GM21390 (cell line): ENCODE data around the gene FRMD3.

ENCODE experiments used
- ATAC-seq: cut with Tn5 transposase; IDR thresholded peaks from one replicate; pipeline ENCODE4 v1.9.1; 2021; ENCODE audit not compliant: unreplicated experiment

Gene FRMD3

GRCh38 chr9:83435301-83435700, 102.9 kb downstream of the FRMD3 start:
- no peak for ATAC-seq

- ATAC-seq, result no peak
These were observed 103.9 kb downstream of the FRMD3 start for GRCh38 chr9:83434254-83434653.

GRCh38 chr9:83433846-83434245, 104.4 kb downstream of the FRMD3 start:
- ATAC-seq, result no peak

- ATAC-seq, result no peak
These were observed 105.2 kb downstream of the FRMD3 start for GRCh38 chr9:83432877-83433550.

- ATAC-seq, result no peak
These were observed 106.0 kb downstream of the FRMD3 start for GRCh38 chr9:83432104-83432627.

- ATAC-seq, result no peak
These were observed 106.8 kb downstream of the FRMD3 start for GRCh38 chr9:83431101-83432060.

GRCh38 chr9:83430681-83431080, 107.5 kb downstream of the FRMD3 start:
- no peak for ATAC-seq

- no peak for ATAC-seq
These were observed 109.0 kb downstream of the FRMD3 start for GRCh38 chr9:83429229-83429628.

GRCh38 chr9:83425240-83425639, 113.0 kb downstream of the FRMD3 start:
- ATAC-seq, result no peak

- no peak for ATAC-seq
These were observed 113.4 kb downstream of the FRMD3 start for GRCh38 chr9:83424831-83425230.

- ATAC-seq, result no peak
These were observed 114.1 kb downstream of the FRMD3 start for GRCh38 chr9:83423815-83424707.

- no peak for ATAC-seq
These were observed 115.7 kb downstream of the FRMD3 start for GRCh38 chr9:83422527-83422926.

GRCh38 chr9:83420486-83420885, 117.7 kb downstream of the FRMD3 start:
- ATAC-seq, result no peak

- no peak for ATAC-seq
These were observed 118.2 kb downstream of the FRMD3 start for GRCh38 chr9:83419961-83420360.

- no peak for ATAC-seq
These were observed 119.9 kb downstream of the FRMD3 start for GRCh38 chr9:83418283-83418682.

- ATAC-seq, result no peak
These were observed 124.8 kb downstream of the FRMD3 start for GRCh38 chr9:83413367-83413766.

GRCh38 chr9:83410701-83411100, 127.5 kb downstream of the FRMD3 start:
- no peak for ATAC-seq

GRCh38 chr9:83406921-83407320, 131.3 kb downstream of the FRMD3 start:
- ATAC-seq, result no peak

GRCh38 chr9:83405759-83406158, 132.4 kb downstream of the FRMD3 start:
- ATAC-seq, result no peak

- ATAC-seq, result no peak
These were observed 134.5 kb downstream of the FRMD3 start for GRCh38 chr9:83403527-83404238.
